Measurements from ENCODE around the gene FAM3A.

GRCh38 chrX:154488336-154489075 is 27.5 kb downstream of the FAM3A start:
- TF ChIP-seq EZH2 (IDR thresholded peaks at IDR 0.05; ENCODE audit: low read depth, unreplicated experiment) = no peak
- no peak for TF ChIP-seq CTCF (conservative IDR thresholded peaks at IDR 0.05; ENCODE audit: low read depth in 2 of 2)
- no peak for TF ChIP-seq POLR2AphosphoS5 (IDR thresholded peaks at IDR 0.05; ENCODE audit: low read depth)
- TF ChIP-seq EZH2phosphoT487 (IDR thresholded peaks at IDR 0.05; ENCODE audit: unreplicated experiment) = no peak
- TF ChIP-seq REST (IDR thresholded peaks at IDR 0.05; ENCODE audit: unreplicated experiment) = no peak
- TF ChIP-seq CREB1 (CRISPR knock-in tag; IDR thresholded peaks at IDR 0.05; ENCODE audit: low read depth) = no peak
- no peak for TF ChIP-seq JUNB (IDR thresholded peaks at IDR 0.05; ENCODE audit: unreplicated experiment)
- no peak for TF ChIP-seq STAT1 (IDR thresholded peaks at IDR 0.05; ENCODE audit: unreplicated experiment)
- no peak for TF ChIP-seq ETS1 (IDR thresholded peaks at IDR 0.05)

All from GM23338 (cell line).